LNCaP clone FGC (cell line): ENCODE measurements around the gene TFAP2A.

Experiments used
- DNase-seq: peaks from one replicate; pipeline ENCODE4 v3.0.0-alpha.2; 2011; ENCODE audit warnings: low read depth
- H3K4me3 ChIP-seq: 2 replicates; pipeline ENCODE4 v1.5.1; 2011; ENCODE audit warnings: mild to moderate bottlenecking, low read depth, low read length, control low read depth
- TF ChIP-seq, protein P1 (sequence below): IDR thresholded peaks from 2 replicates; pipeline ENCODE4 v1.5.1; 2012; ENCODE audit warnings: mild to moderate bottlenecking; ENCODE audit not compliant: control insufficient read depth, insufficient read depth; ENCODE audit errors: extremely low read depth

Gene TFAP2A

DNA sequence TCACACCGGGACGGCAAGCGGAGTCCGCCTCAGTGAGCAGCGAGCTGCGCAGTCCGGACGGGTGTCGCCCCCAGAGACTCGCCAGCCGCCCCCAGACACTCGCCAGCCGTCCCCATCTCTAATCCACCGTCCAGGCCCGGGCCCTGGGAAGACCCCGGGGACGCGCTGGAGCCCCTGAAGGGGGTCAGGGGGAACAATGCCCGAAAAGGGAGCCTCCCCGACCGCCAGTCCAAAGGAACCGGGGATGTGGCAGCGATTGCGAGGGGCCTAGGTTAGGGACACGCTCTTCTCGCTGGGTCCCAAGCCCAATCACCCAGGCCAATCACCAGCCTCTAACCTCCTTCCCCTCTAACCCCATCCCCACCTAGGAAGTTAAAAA is 33.1 kb downstream of the TFAP2A start:
- TF ChIP-seq, protein P1, sequence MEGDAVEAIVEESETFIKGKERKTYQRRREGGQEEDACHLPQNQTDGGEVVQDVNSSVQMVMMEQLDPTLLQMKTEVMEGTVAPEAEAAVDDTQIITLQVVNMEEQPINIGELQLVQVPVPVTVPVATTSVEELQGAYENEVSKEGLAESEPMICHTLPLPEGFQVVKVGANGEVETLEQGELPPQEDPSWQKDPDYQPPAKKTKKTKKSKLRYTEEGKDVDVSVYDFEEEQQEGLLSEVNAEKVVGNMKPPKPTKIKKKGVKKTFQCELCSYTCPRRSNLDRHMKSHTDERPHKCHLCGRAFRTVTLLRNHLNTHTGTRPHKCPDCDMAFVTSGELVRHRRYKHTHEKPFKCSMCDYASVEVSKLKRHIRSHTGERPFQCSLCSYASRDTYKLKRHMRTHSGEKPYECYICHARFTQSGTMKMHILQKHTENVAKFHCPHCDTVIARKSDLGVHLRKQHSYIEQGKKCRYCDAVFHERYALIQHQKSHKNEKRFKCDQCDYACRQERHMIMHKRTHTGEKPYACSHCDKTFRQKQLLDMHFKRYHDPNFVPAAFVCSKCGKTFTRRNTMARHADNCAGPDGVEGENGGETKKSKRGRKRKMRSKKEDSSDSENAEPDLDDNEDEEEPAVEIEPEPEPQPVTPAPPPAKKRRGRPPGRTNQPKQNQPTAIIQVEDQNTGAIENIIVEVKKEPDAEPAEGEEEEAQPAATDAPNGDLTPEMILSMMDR: no peak
- no peak overlapping the region for H3K4me3 ChIP-seq
- DNase-seq: no peak

DNA sequence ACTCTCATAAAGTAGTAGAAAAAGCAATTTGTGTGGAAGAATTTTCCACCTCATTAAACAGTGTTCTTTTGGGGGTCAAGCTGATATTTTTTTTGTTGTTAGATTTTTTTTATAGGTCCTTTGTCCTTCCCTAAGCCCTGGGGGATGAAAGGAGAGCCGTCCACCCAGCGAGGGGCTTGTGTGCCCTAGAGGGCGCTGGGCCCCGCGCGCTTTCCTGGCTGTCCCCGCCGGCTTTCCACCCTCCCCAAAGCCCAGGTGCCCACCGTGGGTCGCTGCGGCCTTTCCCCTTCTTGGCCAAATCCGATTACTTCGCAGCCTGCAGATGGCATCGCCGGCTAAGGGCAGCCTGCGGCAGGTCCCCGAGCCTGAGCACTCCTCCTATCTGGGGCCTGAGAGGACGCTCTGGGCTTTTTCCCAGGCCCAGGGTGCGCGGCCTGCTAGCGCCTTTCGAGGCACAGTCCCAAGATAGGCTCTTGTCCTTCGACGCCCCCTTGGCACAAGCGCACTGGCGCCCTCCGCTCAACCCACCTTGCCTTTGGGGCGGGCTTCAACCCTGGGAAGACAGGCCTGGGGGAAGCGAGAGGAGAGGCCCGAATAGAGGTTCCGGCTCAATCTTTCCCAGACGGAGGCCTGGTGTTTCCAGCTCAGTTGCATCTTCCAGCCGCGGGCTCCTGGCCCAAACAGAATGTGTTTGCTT is 33.6 kb downstream of the TFAP2A start:
- TF ChIP-seq, protein P1: no peak
- H3K4me3 ChIP-seq: no peak overlapping the region
- no peak for DNase-seq

DNA sequence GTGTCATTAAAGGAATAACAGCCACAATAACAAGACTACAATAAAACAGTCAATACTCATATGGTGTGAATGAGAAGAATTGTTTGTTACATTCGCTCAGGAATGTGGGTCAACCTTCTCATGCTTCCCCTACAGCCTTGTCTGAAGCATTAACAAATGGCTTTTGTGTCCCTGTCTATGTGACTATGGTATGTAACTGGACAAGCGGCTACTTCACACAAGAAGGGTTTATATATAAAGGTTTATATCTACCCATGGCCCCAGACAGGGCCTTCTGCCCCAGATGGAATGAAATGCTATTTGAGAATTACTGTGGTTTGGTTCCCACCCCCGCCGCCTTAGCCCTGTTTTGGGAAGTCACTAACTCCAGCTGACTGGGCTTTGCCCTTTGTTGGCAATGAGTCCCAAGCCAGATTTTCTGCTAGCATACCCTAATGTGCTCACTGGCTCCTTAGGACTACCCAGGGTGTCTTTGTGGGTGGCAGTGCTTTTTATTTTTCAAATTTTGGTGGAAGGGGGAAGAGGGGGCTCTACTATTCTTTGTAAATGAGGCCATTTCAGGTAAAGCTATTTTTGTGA is 39.4 kb downstream of the TFAP2A start:
- no peak overlapping the region for H3K4me3 ChIP-seq
- no peak for DNase-seq
- TF ChIP-seq, protein P1: no peak

DNA sequence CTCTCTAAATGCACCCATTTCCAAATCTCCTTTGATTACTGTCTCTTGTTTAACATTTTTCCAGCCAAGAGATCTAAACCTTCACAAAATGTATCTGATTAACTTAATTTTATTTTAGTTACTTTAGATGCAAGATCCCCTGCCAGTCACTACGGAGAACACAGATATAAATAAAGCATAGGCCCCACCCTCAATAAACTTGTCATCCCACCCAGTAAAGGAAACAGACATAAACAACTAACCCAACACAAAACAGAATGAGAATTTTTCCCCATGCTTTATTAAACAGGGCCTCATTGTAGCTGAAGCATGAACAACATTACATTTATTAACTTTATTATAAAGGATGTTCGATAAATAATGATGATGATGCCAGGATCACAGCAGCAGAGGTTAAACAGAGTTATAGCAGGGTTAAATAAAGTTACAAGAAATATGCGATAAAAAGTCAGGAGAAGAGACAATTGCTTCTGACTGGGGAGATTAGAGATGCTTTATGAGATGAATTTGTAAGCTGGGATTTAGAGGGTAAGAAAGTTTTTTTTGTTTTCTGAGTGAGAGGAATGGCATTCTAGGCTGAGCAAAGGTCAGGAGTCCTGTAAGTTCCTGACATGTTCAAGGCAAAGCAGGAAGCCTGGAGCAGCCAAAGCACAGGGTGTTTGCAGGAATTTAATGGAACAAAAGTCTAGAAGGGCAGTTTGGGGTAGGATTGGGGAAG is 41.1 kb downstream of the TFAP2A start:
- H3K4me3 ChIP-seq: no peak overlapping the region
- TF ChIP-seq, protein P1: no peak
- no peak for DNase-seq

DNA sequence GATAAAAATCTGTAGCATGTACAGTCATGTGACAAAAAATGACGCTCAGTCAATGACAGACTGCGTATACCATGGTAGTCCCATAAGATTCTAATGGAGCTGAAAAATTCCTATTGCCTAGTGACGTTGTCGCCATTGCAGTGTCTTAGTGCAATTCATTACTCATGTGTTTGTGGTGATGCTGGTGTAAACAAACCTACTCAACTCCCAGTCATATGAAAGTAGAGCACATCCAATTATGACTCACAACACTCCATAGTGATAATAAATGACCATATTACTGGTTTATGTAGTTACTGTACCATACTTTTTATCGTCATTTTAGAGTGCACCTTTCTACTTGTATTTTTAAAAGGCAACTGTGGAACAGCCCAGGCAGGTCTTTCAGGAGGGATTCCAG is 45.0 kb downstream of the TFAP2A start:
- no peak for DNase-seq
- TF ChIP-seq, protein P1: no peak
- H3K4me3 ChIP-seq: no peak overlapping the region

DNA sequence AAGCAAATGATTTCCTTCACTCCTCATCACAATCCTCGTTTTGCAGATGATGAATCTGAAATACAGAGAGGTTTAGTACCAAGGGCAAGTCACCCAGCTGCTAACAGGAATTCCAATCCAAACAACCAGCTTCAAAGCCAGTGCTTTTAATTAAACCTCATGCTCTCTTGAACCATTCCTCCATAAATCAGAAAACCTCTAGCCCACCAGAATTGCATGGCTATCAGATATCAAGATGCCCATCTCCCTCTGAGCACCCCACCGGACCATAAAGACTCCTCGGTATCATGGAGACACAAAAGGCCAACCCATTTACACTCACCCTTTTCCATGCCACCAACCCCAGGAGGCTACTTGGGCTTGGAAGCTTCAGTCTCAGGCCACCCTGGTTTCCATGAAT is 46.0 kb downstream of the TFAP2A start:
- no peak overlapping the region for H3K4me3 ChIP-seq
- TF ChIP-seq, protein P1: no peak
- no peak for DNase-seq
